ENCODE measurements around the gene PHKB.

Gene PHKB

GRCh38 chr16:47586121-47586520 is 125.0 kb downstream of the PHKB start:
- CTCF ChIA-PET: interaction anchor here (0.8 to 1.4 kb wide), 2 partner anchors 23 to 27 kb away, joined by 3 read pairs; no protein-coding TSS in a partner anchor
- DNase-seq (ENCODE audit: extremely low spot score): no peak
- POLR2A ChIA-PET: no interaction called here
- no peak for TF ChIP-seq CTCF (IDR thresholded peaks at IDR 0.05; ENCODE audit: control extremely low read depth, extremely low read depth, low read depth, missing control alignments)

- no peak for TF ChIP-seq CTCF (IDR thresholded peaks at IDR 0.05; ENCODE audit: control extremely low read depth, extremely low read depth, low read depth, missing control alignments)
- POLR2A ChIA-PET: no interaction called here
- CTCF ChIA-PET: interaction anchor here (0.7 to 1.7 kb wide), 4 partner anchors 9 to 449 kb away, joined by 3 to 6 read pairs (median 4); no protein-coding TSS in a partner anchor
- DNase-seq (ENCODE audit: extremely low spot score): no peak
These were observed 129.3 kb downstream of the PHKB start for GRCh38 chr16:47590472-47590871.

GRCh38 chr16:47592232-47592631 is 131.1 kb downstream of the PHKB start:
- DNase-seq (ENCODE audit: extremely low spot score): no peak
- ChIA-PET CTCF (interaction anchor here (0.9 to 1.7 kb wide), 6 partner anchors 8 to 449 kb away, joined by 3 to 5 read pairs (median 3); partner anchors contain the start of gene NETO2), POLR2A (no interaction called here)
- no peak for TF ChIP-seq CTCF (IDR thresholded peaks at IDR 0.05; ENCODE audit: control extremely low read depth, extremely low read depth, low read depth, missing control alignments)

GRCh38 chr16:47599512-47599911 is 138.4 kb downstream of the PHKB start:
- TF ChIP-seq CTCF (IDR thresholded peaks at IDR 0.05; ENCODE audit: control extremely low read depth, extremely low read depth, low read depth, missing control alignments): no peak
- DNase-seq (ENCODE audit: extremely low spot score): peak; percentile 32
- ChIA-PET CTCF (interaction anchor here (0.9 to 1.5 kb wide), 6 partner anchors 9 to 456 kb away, joined by 3 to 7 read pairs (median 5); partner anchors contain the start of gene NETO2), POLR2A (no interaction called here)

- ChIA-PET POLR2A (no interaction called here), CTCF (interaction anchor here (0.9 to 1.5 kb wide), 6 partner anchors 10 to 457 kb away, joined by 3 to 7 read pairs (median 5); partner anchors contain the start of gene NETO2)
- no peak for TF ChIP-seq CTCF (IDR thresholded peaks at IDR 0.05; ENCODE audit: control extremely low read depth, extremely low read depth, low read depth, missing control alignments)
- DNase-seq (ENCODE audit: extremely low spot score): no peak
These were observed 139.2 kb downstream of the PHKB start for GRCh38 chr16:47600376-47600775.

GRCh38 chr16:47604306-47604705 is 143.2 kb downstream of the PHKB start:
- ChIA-PET CTCF (no interaction called here), POLR2A (no interaction called here)
- no peak for DNase-seq (ENCODE audit: extremely low spot score)
- no peak for TF ChIP-seq CTCF (IDR thresholded peaks at IDR 0.05; ENCODE audit: control extremely low read depth, extremely low read depth, low read depth, missing control alignments)

Measured in GM10248 (cell line).